Fibroblast of lung (primary cell): ENCODE measurements around the gene RNF126.

Source experiments
- CTCF ChIP-seq, 2 donors: IDR thresholded peaks in 1 of 2; conservative IDR thresholded peaks in 1 of 2; 1 replicate in 1 of 2; 2 replicates in 1 of 2; pipeline ENCODE4 v1.5.1; 2011 to 2012; ENCODE audit warnings: low read length in 2 of 2, control low read depth in 1 of 2, inconsistent platforms in 1 of 2, low read depth in 1 of 2, mild to moderate bottlenecking in 1 of 2
- EZH2 ChIP-seq: IDR thresholded peaks from 2 replicates; pipeline ENCODE4 v1.5.1; 2012; ENCODE audit warnings: low read length, control low read depth, mild to moderate bottlenecking; ENCODE audit errors: missing control alignments

GRCh38 chr19:652467-653389 is 10.3 kb downstream of the RNF126 start:
- TF ChIP-seq CTCF (conservative IDR thresholded peaks at IDR 0.05 in 1 of 2, IDR thresholded peaks at IDR 0.05 in 1 of 2; ENCODE audit: low read depth in 1 of 2, low read length in 2 of 2) (no peak), EZH2 (no peak)
